GM18502 (cell line): ENCODE results near the gene LRRC3C.

ENCODE experiments used
- ATAC-seq: cut with Tn5 transposase; IDR thresholded peaks from one replicate; pipeline ENCODE4 v1.9.1; 2021; ENCODE audit warnings: mild to moderate bottlenecking; ENCODE audit not compliant: unreplicated experiment, poor library complexity

Gene LRRC3C

DNA sequence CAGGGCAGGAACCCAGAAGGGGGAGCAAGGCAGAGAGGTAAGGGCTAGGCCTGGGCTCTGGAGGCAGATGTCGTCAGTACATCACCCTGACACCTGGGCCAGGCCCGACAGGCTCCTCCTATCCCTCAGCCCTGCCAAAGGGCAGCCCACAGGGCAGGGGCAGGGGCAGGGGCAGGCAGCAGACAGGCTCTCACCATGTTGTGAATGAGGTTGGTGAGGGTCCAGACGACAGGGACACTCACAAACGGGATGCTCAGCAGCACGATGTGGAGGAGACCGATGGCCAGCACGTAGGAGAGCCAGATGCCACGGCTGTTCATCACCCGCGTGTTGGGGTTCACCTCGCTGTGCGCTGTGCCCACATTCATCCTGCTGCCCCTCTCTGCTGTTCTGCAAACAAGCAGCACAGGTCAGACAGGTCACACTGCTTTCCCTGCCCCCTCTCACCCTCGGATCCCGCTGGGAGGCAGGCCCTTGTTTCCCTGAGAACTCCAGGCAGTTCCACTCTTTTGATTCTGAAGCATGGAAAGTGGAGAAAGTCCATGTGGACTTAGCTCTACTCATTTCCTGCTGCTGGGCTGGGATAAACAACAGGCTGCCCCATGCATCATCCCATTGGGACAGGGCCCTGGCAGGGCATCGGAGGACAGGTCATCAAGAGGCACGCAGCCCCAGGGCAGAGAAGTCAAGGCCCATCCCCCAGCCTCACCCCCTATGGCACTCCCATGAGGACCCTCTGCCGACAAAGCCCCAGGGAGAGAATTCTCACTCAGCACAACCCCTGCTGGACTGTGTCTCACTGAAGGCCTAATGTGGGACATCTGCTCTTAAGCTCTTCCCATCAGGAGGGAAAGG is 3.5 kb upstream of the LRRC3C start:
- no peak for ATAC-seq

DNA sequence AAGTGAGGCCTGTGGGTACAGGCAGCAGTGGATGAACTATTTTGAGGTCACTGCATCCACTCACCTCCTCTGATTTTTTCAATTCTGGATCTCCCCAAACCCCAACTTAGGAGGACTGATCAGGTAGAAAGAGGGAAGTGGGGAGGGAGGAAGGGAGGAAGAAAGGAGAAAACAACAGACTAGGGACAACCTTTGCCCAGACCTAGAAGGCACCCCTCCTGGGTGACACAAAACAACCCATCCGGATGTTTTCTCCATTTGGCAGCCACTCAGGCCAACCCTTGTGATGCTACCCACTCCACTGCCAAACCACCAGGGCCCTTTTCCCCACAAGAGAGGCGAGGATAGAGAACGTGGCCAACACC is 2.9 kb upstream of the LRRC3C start:
- ATAC-seq: no peak

DNA sequence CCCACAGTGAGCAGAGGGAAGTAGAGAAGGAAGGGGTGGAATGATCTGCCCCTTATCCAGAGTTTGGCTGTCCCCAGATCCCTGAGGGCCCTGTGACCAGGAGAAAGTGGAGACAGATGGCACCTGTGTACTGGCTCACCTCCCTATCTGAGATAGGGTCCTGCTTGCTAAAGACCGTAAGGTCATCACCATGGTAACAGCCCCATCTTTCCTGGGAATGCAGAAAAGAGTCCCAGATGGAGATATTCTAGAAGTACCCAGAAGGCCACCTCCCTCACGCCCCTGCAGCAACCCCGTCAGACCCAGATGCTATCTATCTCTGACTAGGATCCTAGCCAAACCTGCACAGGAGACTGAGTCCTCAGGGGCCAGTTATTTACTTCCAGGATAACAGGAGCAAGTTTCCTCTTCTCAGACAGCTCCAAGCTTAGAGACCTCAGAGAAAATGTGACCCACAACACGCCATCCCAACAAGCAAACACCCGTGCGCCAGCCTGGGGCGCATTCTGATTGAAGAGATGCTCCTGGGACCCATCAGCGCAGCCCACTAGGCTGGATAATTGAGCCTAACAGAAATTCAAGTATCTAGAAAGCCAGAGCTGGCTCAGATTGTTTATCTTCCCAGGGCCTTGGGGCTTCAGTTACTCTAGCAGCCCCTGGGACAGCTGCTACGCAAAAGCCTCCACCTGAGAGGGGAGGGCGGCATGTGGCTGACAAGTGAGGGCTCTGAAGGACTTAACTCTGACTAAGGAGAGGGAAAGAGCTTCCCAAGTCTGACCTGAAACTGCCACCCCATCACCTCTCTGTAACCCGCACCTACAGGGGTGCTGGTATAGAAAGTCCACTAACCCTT is 2.0 kb upstream of the LRRC3C start:
- ATAC-seq: no peak

DNA sequence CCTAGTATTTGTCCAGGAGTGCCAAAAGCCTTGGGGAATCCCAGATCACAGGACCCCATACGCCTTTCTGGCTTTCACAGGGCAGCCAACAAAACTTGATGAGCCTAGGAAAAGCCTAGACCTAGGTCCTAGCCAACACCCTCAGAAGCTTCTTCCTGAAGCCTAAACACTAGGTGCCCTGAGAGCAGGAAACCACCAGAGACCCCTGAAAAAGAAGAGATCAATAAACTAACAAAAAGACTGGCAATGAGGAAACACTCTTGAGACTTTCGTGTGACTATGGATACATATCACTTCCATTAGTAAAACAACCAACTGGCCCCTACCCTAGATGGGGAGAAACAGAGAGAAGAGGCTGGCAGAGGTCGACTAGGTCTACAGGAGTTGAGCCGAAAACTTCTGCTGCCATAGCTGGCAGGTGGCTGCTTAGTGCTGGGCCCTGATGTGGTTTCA is 1.4 kb upstream of the LRRC3C start:
- no peak for ATAC-seq

DNA sequence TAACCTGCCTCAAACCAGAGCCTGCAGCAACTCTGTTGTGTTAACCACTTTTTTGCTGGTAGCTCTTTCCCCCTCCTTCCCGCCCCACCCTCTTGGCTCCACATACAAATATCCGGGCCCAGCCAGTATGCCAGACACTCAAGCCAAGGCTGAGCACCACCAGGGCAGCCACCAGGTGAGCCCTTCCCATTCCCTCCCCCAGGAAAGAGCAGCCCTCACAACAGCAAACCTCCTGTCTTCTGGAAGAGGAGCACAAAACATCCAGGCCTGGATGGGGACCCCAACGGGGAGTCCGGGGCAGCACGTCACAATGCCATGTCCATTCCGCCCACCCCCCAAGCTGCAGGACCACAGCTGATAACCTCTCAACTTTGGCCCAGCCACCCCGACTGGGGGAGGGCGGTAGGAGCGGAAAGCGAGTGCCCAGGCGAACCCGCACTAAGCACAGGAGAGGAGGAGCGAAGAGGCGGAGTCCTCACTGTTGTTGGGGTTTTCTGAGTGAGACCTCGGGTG is 888 bp upstream of the LRRC3C start:
- ATAC-seq: peak; percentile 22

DNA sequence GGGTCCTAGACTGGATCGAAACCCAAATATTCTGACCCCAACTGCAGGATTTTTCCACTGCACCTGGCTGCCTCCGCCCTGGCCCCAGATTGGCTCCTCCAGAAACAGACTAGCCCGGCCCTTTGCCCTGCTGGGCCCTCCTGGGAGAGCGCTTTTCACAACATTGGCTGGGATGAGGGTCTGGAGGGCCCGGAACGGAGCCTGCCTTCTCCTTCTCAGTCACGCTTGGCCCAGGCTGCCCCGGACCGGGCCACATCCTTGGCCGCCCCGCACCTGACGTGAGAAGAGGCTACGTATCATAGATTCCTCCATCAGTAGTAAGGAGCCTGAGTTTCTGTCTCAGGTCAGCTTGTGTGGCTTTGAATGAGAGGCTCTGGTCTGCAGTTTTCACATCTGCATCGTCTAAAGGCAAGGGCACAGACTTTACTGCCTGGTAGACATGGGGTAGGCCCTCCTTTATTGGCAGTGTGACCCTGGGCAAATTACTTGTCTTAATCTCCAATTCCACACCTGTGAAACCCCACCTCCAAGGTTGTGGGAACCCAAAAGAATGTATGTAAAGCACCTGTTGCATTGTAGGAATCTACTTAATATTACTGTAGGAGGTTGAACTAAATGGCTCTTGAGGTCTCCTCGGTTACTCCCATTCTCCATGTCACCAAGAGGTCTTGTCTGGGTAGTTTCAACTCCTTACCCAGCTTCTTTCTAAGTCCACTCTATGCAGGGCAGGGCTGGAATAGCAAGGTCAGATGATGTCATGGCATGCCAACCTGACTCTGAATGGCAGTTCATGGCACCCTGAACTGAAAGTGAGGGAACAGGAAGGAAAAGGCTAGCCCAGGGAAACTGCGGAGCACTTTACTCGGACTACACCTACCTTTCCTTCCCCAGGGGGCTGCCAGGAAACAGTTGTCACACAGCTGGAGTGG is 661 bp downstream of the LRRC3C start:
- no peak for ATAC-seq

DNA sequence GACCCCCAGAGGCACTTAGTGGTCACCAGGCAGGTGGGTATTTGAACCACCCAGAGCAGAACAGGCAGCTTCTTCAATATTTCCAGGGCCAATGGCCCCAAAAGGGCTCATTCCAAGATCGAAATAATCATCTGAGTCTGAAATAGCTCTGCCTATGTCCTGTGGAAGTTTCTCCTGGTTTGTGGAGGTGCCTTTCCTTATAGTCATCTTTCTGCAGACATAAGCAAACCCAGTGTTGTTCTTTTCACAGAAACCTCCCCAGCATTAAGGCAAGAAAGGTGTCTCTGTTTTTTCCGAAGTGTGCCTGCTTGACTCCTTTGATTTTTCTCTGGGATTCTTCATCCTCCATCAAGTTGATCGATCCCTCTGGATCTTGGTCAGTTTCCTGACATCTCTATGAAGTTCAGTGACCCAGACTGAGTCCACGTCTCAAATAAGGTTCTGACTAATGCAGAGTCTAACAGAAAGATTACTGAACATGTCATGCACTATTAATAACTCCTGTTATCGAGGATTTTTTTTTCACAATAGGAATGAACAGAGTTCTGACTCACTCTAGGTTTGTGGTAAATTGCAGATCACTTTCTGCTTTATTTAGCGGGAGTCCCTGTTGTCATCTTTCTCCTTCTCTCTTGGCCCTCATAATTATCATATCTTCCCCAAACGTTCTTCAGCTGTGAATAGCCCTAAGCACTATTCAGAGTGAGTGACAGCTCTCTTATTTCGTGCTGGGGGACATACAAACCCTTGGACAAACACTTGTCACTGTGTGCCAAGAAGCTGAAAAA is 1.5 kb downstream of the LRRC3C start:
- ATAC-seq: no peak

DNA sequence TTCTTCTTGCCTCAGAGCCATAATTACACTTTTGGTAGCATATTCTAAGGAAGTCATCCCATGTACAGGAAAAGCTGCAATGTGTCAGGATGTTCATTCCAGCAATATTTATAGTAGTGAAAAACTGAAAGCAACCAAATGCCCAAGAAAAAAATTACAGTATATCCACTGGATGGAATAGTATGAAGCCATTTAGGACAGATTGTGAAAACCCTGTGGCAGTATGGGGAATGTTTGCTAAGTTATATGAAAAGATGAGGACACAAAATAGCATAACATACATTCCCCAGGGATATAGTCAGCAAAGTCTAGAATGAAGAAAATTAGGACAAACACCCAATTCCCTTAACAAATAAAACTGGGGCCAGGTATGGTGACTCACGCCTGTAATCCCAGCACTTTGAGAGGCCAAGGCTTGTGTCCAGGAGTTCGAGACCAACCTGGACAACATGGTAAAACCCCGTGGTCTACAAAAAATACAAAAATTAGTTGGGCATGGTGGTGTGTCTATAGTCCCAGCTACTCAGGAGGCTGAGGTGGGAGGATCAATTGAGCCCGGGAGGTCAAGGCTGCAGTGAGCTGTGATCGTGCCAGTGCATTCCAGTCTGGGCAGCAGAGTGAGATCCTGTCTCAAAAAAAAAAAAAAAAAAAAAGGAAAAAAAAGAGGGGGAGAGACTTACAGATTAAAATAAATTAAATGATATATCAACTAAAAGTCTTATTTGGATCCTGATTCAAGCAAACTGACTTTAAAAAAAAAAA is 2.3 kb downstream of the LRRC3C start:
- ATAC-seq: no peak

DNA sequence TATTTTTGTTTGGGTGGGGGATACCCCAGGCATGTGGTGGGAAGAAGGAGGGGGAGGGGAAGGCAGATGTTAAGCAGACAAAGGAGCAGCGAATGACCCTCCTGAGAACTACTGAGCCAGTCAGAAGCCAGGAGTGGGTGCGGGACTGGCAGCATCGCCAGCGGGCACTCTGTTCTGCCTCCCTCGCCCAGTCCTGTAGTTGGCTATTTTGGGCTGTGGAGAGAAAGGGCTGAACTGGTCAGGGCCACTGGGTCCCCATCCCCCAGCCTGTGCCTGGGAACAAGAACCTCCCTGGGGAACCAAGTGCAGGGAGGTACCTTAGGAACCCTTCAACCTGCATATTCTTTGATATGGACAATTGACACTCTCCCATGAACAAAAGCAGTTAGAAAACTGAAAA is 6.4 kb downstream of the LRRC3C start:
- ATAC-seq: no peak

DNA sequence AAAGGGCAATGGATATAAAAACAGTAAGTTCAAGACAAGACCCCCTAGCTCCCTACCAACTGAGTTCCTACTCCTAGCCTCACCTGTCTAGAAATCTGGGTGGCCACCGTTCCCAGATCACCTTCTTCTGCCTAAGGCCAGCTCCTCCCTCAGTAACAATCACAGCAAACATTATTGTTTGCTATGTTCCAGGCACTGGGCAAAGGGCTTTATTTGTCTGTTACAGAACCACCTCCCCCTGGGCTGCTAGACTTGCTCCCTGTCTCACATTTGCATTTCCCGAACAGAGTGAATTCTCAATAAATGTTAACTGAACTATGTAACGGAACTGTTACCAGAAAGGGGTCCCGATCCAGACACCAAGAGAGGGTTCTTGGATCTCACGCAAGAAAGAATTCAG is 6.8 kb downstream of the LRRC3C start:
- ATAC-seq: no peak

DNA sequence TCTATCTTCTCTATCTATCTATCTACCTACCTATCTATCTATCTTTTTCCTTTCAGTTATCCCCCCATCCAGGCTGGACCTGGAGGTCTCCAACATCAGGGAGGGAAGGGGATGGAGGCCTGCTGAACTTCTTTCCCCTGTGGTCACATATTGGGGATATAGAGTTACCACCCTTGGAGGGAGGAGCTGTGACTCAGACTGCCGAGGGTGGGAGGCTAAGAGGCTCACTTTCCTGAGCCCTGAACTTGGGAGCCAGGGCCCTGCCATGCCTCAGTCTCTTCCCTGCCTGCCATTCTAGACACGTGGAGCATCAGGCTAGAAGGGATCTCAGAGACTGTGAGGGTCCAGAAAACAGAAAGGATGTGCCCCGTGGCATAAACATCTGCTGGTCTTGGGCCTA is 8.4 kb downstream of the LRRC3C start:
- ATAC-seq: no peak

DNA sequence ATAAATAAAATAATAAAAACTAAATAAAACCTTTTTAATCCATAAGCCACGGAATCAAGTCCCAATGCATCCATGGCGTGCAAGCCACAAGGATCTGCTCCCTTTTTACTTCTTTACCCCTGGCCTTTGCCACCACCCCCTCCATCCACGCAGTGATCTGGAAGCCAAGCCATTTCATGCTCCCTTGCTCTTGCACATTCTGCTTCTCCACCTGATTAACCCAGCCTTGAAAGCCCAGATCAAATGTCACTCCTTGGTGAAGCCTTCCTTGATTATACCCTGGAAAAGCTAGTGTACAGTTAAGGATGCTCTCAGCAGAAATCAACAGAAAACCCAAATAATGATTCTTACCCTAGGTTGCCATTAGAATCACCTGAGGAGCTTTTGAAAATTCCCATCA is 9.9 kb downstream of the LRRC3C start:
- no peak for ATAC-seq

DNA sequence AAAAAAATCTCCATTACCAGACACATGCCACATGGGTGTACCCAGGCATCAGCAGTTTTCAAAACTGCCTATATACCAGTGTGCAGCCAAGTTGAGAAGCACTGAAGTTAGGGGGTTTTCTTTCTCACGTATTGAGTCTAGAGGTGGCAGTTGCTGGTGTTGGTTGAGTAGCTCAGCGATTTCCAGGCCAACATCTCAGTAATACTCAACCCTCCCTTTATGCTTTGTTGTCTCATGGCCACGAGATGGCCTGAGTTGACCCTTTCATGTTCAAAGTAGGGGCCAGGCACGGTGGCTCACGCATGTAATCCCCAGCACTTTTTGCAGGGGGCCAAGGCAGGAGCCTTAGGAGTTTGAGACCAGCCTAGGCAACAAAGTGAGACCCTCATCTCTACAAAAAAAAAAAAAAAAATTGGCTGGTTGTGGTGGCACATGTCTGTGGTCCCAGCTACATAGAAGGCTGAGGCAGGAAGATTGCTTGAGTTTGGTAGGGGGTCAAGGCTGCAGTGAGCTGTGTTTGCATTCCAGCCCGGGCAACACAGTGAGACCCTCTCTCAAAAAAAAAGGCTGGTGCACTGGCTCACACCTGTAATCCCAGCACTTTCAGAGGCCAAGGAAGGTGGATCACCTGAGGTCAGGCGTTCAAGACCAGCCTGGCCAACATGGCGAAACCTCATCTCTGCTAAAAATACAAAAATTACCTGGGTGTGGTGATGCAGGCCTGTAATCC is 10.8 kb downstream of the LRRC3C start:
- ATAC-seq: no peak

DNA sequence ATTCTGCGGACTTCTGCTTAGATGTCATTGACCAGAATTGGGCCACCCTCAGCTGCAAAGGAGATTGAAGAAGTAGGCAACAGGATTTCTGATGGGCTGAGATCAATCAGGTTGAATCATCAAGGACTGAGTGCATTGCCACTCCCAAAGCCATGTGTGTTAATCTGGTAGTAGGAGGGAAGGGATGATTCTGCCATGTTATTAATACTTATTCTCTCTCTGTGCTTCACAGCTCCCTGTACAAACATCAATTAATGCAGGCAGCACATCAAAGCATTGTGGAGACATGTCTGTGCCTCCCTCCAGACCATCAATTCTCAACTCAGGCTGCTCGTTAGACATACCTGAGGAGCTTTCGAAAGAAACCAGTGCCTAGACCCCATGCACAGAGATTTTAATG is 11.6 kb downstream of the LRRC3C start:
- no peak for ATAC-seq

DNA sequence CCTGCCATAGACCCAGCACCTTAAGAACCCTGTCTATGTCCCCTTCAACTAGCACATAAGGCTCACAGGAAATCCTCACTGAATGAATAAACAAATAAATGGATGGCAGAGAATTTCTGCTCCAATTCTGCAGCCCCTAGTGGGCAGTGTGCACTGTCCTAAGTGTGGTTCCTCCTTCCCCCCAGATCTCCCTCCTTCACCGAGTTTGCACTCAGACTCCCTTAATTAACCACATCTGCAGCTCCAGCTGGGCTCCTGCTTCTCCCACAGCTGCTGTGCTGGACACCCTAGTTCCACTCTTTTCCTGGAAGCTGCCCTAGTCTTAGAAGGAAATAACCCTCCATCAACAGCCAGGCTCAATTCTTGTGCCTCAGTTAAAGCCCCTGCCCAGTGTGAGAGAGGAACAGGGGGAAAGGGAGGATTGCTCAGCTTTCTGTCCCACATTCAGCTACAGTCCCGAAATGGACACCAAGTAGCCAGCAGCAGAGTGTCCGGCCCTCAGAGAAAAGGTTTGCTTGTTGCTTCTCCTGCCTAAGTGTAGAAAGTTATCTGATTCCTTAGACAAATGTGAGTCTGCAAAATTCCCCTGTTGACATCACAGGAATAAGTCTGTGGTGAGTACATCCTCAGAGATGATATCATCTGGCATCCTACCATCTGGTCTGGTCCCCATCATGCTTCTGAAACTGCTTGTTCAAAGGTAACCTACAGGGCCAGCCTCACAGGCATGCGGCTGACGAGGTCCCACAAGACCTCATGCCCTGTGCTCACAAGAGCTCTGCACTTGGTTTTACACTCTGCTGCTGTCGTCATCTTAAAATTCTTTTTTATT is 12.3 kb downstream of the LRRC3C start:
- no peak for ATAC-seq

DNA sequence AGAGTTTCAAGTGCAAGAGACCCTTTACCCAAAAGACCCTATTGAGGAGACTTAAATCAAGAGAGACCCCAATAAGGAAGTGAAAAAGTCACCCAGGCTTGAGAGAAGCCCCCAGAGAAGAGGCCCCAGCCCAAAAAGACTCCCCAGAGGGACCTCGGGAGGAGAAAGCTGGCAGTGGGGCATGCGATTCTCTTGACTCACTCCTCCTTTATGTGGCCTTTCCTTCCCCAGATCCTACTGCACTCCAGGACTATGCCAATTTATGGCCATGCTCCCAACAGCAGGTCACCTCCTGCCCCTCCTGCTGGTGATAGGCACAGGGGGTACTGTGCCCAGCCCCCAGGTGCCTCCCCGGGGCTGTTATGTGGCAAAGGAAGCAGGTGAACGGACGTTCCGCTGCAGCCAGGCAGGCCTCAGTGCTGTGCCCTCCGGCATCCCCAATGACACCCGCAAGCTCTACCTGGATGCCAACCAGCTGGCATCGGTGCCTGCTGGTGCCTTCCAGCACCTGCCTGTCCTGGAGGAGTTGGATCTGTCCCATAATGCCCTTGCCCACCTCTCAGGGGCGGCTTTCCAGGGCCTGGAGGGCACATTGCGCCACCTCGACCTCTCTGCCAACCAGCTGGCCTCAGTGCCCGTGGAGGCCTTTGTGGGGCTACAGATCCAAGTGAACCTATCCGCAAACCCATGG is 16.3 kb downstream of the LRRC3C start:
- ATAC-seq: no peak

DNA sequence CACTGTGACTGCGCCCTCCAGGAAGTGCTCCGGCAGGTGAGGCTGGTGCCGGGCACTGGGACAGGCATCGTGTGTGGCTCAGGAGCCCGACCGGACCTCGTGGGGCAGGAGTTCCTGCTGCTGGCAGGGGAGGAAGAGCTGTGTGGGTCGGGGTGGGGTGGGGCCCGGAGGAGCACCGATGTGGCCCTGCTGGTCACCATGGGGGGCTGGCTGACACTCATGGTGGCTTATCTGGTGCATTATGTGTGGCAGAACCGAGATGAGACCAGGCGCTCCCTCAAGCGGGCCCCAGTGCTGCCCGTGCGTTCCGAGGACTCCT is 16.8 kb downstream of the LRRC3C start:
- ATAC-seq: no peak
